Measurements from ENCODE around the gene ANKRD31. TPM values are rescaled to one million over a fixed set of nuclear protein-coding genes. Genes with fewer than 3 reads are reported as not detected.

ANKRD31 gene
- total and polyA plus RNA-seq, 7 experiments from 2014 or later = 0.22 to 1.6 (median 0.59) TPM

GRCh38 chr5:75214409-75214808 is 22.3 kb downstream of the ANKRD31 start:
- Histone ChIP-seq H3K36me3 (ENCODE audit: control insufficient read depth in 2 of 3, insufficient read depth in 3 of 3, low read length in 3 of 3) (no peaks in the 10 kb centered on the region), H3K27ac (ENCODE audit: low read depth, low read length) (no peak overlapping the region), H3K4me1 (ENCODE audit: control insufficient read depth in 2 of 2, insufficient read depth in 2 of 2, low read length in 2 of 2) (no peaks in the 10 kb centered on the region), H3K9me3 (ENCODE audit: control insufficient read depth in 2 of 3, low read length in 3 of 3) (peaks cover 0 to 6% (median 0%) of the 10 kb centered on the region in 3 experiments), H3K4me3 (ENCODE audit: low read length) (no peak overlapping the region), H3K27me3 (ENCODE audit: control insufficient read depth in 2 of 2, insufficient read depth in 2 of 2, low read length in 2 of 2) (no peaks in the 10 kb centered on the region)
- ATAC-seq = no peak
- Mint-ChIP-seq H3K27ac (peak overlapping the region in 1 of 9 donors; percentile 6), H3K27me3 (peaks cover 0 to 3% (median 0%) of the 10 kb centered on the region in 5 donors), H3K4me1 (peaks cover 0 to 14% (median 7%) of the 10 kb centered on the region in 7 donors), H3K4me3 (no peak overlapping the region), H3K9me3 (peaks cover 8 to 25% (median 17%) of the 10 kb centered on the region in 11 donors), H3K36me3 (peaks cover 4 to 34% (median 17%) of the 10 kb centered on the region in 5 donors)
- ChIA-PET CTCF (no interaction called here), POLR2A (interaction anchor here (0.7 kb wide), 1 partner anchor 164 kb away, joined by 4 read pairs; no protein-coding TSS in a partner anchor)
- intact Hi-C loops (cut with micrococcal nuclease) = no loop called here
- DNase-seq = no peak

- intact Hi-C loops (cut with micrococcal nuclease) = no loop called here
- no peak overlapping the region for H3K27ac Mint-ChIP-seq
- no peaks in the 10 kb centered on the region for H3K27me3 Mint-ChIP-seq
- peaks cover 0 to 1% (median 0%) of the 10 kb centered on the region in 7 donors for H3K4me1 Mint-ChIP-seq
- no peak for DNase-seq
- CTCF ChIA-PET = no interaction called here
- peaks cover 0 to 8% (median 0%) of the 10 kb centered on the region in 5 donors for H3K36me3 Mint-ChIP-seq
- H3K9me3 Mint-ChIP-seq = no peaks in the 10 kb centered on the region
- Histone ChIP-seq H3K27ac (ENCODE audit: low read depth, low read length) (no peak overlapping the region), H3K9me3 (ENCODE audit: control insufficient read depth in 2 of 3, low read length in 3 of 3) (no peaks in the 10 kb centered on the region), H3K36me3 (ENCODE audit: control insufficient read depth in 2 of 3, insufficient read depth in 3 of 3, low read length in 3 of 3) (no peaks in the 10 kb centered on the region), H3K27me3 (ENCODE audit: control insufficient read depth in 2 of 2, insufficient read depth in 2 of 2, low read length in 2 of 2) (no peaks in the 10 kb centered on the region), H3K4me3 (ENCODE audit: low read length) (no peak overlapping the region), H3K4me1 (ENCODE audit: control insufficient read depth in 2 of 2, insufficient read depth in 2 of 2, low read length in 2 of 2) (no peaks in the 10 kb centered on the region)
- no peak overlapping the region for H3K4me3 Mint-ChIP-seq
- no peak for ATAC-seq
- POLR2A ChIA-PET = no interaction called here
Observed at GRCh38 chr5:75203604-75204003, 33.1 kb downstream of the ANKRD31 start.

DNA sequence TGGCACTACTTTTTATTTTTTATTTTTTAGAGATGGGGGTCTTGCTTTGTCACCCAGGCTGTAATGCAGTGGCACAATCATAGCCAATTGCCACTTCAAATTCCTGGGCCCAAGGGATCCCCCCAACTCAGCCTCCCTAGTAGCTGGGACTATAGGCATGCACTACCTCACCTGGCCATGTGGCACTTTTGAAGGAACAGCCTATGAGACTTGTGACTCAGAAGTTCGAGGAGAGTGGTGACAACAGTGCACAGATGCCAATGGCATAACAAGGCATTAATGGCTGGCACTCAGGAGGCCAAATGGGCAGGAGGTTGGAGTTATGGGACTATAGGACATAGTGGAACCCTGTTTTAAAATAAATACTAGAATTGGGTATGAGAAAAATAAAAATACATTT is 33.7 kb downstream of the ANKRD31 start:
- H3K9me3 Mint-ChIP-seq = no peaks in the 10 kb centered on the region
- H3K36me3 Mint-ChIP-seq = peaks cover 0 to 8% (median 0%) of the 10 kb centered on the region in 5 donors
- H3K4me1 Mint-ChIP-seq = peaks cover 0 to 1% (median 0%) of the 10 kb centered on the region in 7 donors
- Histone ChIP-seq H3K4me3 (ENCODE audit: low read length) (no peak overlapping the region), H3K4me1 (ENCODE audit: control insufficient read depth in 2 of 2, insufficient read depth in 2 of 2, low read length in 2 of 2) (no peaks in the 10 kb centered on the region), H3K9me3 (ENCODE audit: control insufficient read depth in 2 of 3, low read length in 3 of 3) (no peaks in the 10 kb centered on the region), H3K27ac (ENCODE audit: low read depth, low read length) (no peak overlapping the region), H3K36me3 (ENCODE audit: control insufficient read depth in 2 of 3, insufficient read depth in 3 of 3, low read length in 3 of 3) (no peaks in the 10 kb centered on the region), H3K27me3 (ENCODE audit: control insufficient read depth in 2 of 2, insufficient read depth in 2 of 2, low read length in 2 of 2) (no peaks in the 10 kb centered on the region)
- intact Hi-C loops (cut with micrococcal nuclease) = no loop called here
- POLR2A ChIA-PET = no interaction called here
- H3K27ac Mint-ChIP-seq = no peak overlapping the region
- no peaks in the 10 kb centered on the region for H3K27me3 Mint-ChIP-seq
- no peak overlapping the region for H3K4me3 Mint-ChIP-seq
- DNase-seq (no peak), ATAC-seq (no peak)
- CTCF ChIA-PET = interaction anchor here (0.8 kb wide), 1 partner anchor 153 kb away, joined by 3 read pairs; no protein-coding TSS in a partner anchor

DNA sequence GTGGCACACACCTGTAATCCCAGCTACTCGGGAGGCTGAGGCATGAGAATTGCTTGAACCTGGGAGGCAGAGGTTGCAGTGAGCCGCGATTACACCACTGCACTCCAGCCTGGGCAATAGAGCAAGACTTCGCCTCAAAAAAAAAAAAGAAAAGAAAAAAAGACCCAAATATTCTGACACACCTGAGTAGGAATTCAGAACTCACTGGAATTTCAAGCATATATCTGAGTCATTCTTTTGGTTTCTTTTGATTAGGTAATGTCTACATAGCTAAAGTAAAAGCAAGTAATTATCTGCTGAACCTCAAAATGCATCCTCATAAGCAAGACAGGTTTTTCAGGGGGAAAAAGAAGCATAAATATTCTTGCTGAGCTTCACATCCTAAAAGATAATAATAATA is 35.9 kb downstream of the ANKRD31 start:
- no peaks in the 10 kb centered on the region for H3K36me3 ChIP-seq (ENCODE audit: control insufficient read depth in 2 of 3, insufficient read depth in 3 of 3, low read length in 3 of 3)
- no peak overlapping the region for H3K4me3 ChIP-seq (ENCODE audit: low read length)
- POLR2A ChIA-PET = interaction anchor here (1.3 kb wide), 1 partner anchor 10 kb away, joined by 3 read pairs; no protein-coding TSS in a partner anchor
- no peak overlapping the region for H3K27ac ChIP-seq (ENCODE audit: low read depth, low read length)
- no peak for ATAC-seq
- no peaks in the 10 kb centered on the region for H3K9me3 Mint-ChIP-seq
- intact Hi-C loops (cut with micrococcal nuclease) = no loop called here
- peaks cover 0 to 8% (median 0%) of the 10 kb centered on the region in 5 donors for H3K36me3 Mint-ChIP-seq
- H3K9me3 ChIP-seq (ENCODE audit: control insufficient read depth in 2 of 3, low read length in 3 of 3) = no peaks in the 10 kb centered on the region
- CTCF ChIA-PET = interaction anchor here (1.3 kb wide), 1 partner anchor 147 kb away, joined by 4 read pairs; no protein-coding TSS in a partner anchor
- no peak for DNase-seq
- no peaks in the 10 kb centered on the region for H3K4me1 ChIP-seq (ENCODE audit: control insufficient read depth in 2 of 2, insufficient read depth in 2 of 2, low read length in 2 of 2)
- H3K27me3 Mint-ChIP-seq = no peaks in the 10 kb centered on the region
- H3K4me1 Mint-ChIP-seq = peaks cover 0 to 1% (median 0%) of the 10 kb centered on the region in 7 donors
- H3K27ac Mint-ChIP-seq = no peak overlapping the region
- no peak overlapping the region for H3K4me3 Mint-ChIP-seq
- no peaks in the 10 kb centered on the region for H3K27me3 ChIP-seq (ENCODE audit: control insufficient read depth in 2 of 2, insufficient read depth in 2 of 2, low read length in 2 of 2)

DNA sequence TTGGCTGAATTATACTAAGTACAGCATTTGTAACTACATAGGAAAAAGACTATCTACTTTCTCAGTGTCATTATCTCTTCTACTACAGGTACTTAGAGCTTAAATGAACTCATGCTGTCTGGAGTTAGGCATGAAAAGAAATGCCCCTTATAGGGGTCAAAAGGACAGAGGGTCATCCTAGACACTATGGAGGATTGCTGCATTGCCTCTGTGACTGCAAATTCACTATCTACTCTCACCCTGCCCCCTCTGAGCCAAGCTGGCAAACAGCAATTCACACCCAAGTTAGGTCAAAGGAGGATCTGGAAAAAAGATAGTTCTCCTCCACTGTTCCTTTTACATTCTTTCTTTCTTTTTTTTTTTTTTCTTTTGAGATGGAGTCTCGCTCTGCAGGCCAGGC is 36.7 kb downstream of the ANKRD31 start:
- H3K4me3 Mint-ChIP-seq = no peak overlapping the region
- H3K4me1 Mint-ChIP-seq = peaks cover 0 to 1% (median 0%) of the 10 kb centered on the region in 7 donors
- ATAC-seq (no peak), DNase-seq (no peak)
- no peak overlapping the region for H3K27ac Mint-ChIP-seq
- Histone ChIP-seq H3K4me3 (ENCODE audit: low read length) (no peak overlapping the region), H3K27ac (ENCODE audit: low read depth, low read length) (no peak overlapping the region), H3K36me3 (ENCODE audit: control insufficient read depth in 2 of 3, insufficient read depth in 3 of 3, low read length in 3 of 3) (no peaks in the 10 kb centered on the region), H3K4me1 (ENCODE audit: control insufficient read depth in 2 of 2, insufficient read depth in 2 of 2, low read length in 2 of 2) (no peaks in the 10 kb centered on the region), H3K27me3 (ENCODE audit: control insufficient read depth in 2 of 2, insufficient read depth in 2 of 2, low read length in 2 of 2) (no peaks in the 10 kb centered on the region), H3K9me3 (ENCODE audit: control insufficient read depth in 2 of 3, low read length in 3 of 3) (no peaks in the 10 kb centered on the region)
- H3K36me3 Mint-ChIP-seq = peaks cover 0 to 9% (median 0%) of the 10 kb centered on the region in 5 donors
- CTCF ChIA-PET = no interaction called here
- POLR2A ChIA-PET = interaction anchor here (0.6 to 1.3 kb wide), 5 partner anchors 9 to 147 kb away, joined by 3 read pairs; no protein-coding TSS in a partner anchor
- H3K9me3 Mint-ChIP-seq = no peaks in the 10 kb centered on the region
- intact Hi-C loops (cut with micrococcal nuclease) = no loop called here
- no peaks in the 10 kb centered on the region for H3K27me3 Mint-ChIP-seq

GRCh38 chr5:75199071-75199470 is 37.6 kb downstream of the ANKRD31 start:
- Histone ChIP-seq H3K9me3 (ENCODE audit: control insufficient read depth in 2 of 3, low read length in 3 of 3) (no peaks in the 10 kb centered on the region), H3K4me1 (ENCODE audit: control insufficient read depth in 2 of 2, insufficient read depth in 2 of 2, low read length in 2 of 2) (no peaks in the 10 kb centered on the region), H3K4me3 (ENCODE audit: low read length) (no peak overlapping the region), H3K36me3 (ENCODE audit: control insufficient read depth in 2 of 3, insufficient read depth in 3 of 3, low read length in 3 of 3) (no peaks in the 10 kb centered on the region), H3K27ac (ENCODE audit: low read depth, low read length) (no peak overlapping the region), H3K27me3 (ENCODE audit: control insufficient read depth in 2 of 2, insufficient read depth in 2 of 2, low read length in 2 of 2) (no peaks in the 10 kb centered on the region)
- H3K27me3 Mint-ChIP-seq = no peaks in the 10 kb centered on the region
- no peaks in the 10 kb centered on the region for H3K9me3 Mint-ChIP-seq
- peaks cover 0 to 1% (median 0%) of the 10 kb centered on the region in 7 donors for H3K4me1 Mint-ChIP-seq
- H3K4me3 Mint-ChIP-seq = no peak overlapping the region
- peaks cover 0 to 9% (median 0%) of the 10 kb centered on the region in 5 donors for H3K36me3 Mint-ChIP-seq
- no peak overlapping the region for H3K27ac Mint-ChIP-seq
- CTCF ChIA-PET = no interaction called here
- DNase-seq (no peak), ATAC-seq (no peak)
- POLR2A ChIA-PET = interaction anchor here (0.7 to 1.0 kb wide), 2 partner anchors 90 to 1206 kb away, joined by 3 read pairs; no protein-coding TSS in a partner anchor
- intact Hi-C loops (cut with micrococcal nuclease) = no loop called here

DNA sequence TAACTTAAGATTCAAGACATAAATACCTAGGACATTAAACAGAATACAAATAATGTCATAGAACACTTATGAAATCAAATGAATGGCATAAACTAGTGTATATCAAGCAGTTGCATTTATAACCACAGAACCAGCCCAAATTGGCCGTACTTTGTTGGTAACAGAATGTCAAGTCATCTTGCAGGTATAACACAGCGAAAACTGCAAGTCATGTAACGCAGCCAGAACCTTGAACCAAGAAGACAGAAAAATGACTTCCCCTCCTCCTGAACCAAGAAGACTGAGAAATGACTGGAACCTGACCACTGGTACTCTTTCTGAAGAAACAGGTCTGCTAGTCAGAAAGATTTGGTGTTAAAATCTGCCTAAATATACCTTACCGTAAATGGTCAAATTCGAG is 38.9 kb downstream of the ANKRD31 start:
- H3K27me3 Mint-ChIP-seq = no peaks in the 10 kb centered on the region
- H3K27ac Mint-ChIP-seq = no peak overlapping the region
- ATAC-seq (no peak), DNase-seq (no peak)
- peaks cover 0 to 2% (median 0%) of the 10 kb centered on the region in 7 donors for H3K4me1 Mint-ChIP-seq
- no peaks in the 10 kb centered on the region for H3K9me3 Mint-ChIP-seq
- Histone ChIP-seq H3K27me3 (ENCODE audit: control insufficient read depth in 2 of 2, insufficient read depth in 2 of 2, low read length in 2 of 2) (no peaks in the 10 kb centered on the region), H3K36me3 (ENCODE audit: control insufficient read depth in 2 of 3, insufficient read depth in 3 of 3, low read length in 3 of 3) (no peaks in the 10 kb centered on the region), H3K27ac (ENCODE audit: low read depth, low read length) (no peak overlapping the region), H3K9me3 (ENCODE audit: control insufficient read depth in 2 of 3, low read length in 3 of 3) (no peaks in the 10 kb centered on the region), H3K4me1 (ENCODE audit: control insufficient read depth in 2 of 2, insufficient read depth in 2 of 2, low read length in 2 of 2) (no peaks in the 10 kb centered on the region), H3K4me3 (ENCODE audit: low read length) (no peak overlapping the region)
- no peak overlapping the region for H3K4me3 Mint-ChIP-seq
- peaks cover 0 to 9% (median 0%) of the 10 kb centered on the region in 5 donors for H3K36me3 Mint-ChIP-seq
- ChIA-PET CTCF (no interaction called here), POLR2A (no interaction called here)
- intact Hi-C loops (cut with micrococcal nuclease) = no loop called here

Measured in naive thymus-derived CD4-positive, alpha-beta T cell (primary cell).